Measurements from ENCODE around the gene TRPM4. TPM values are rescaled to one million over a fixed set of nuclear protein-coding genes. Genes with fewer than 3 reads are reported as not detected.
A peak's percentile ranks its signal among the peaks of the same experiment; 100 is the strongest.

TRPM4 gene
- total and polyA plus RNA-seq, 2 of the 8 experiments (the other 6 are each of a cell fraction or from before 2014, with no cell fraction given): 11.3 to 13.3 TPM

GRCh38 chr19:49145573-49146407 is 11.8 kb upstream of the TRPM4 start:
- H2AK5ac ChIP-seq (ENCODE audit: low read depth, low read length): no peak overlapping the region
- H3K27ac ChIP-seq (ENCODE audit: low read depth, low read length): no peak overlapping the region; the same call in 1 of the 2 replicates
- H2BK5ac ChIP-seq (ENCODE audit: low read depth, low read length): peak overlapping the region; percentile 83; the same call in 1 of the 2 replicates
- DNase-seq (ENCODE audit: low read depth in 1 of 2, low spot score in 2 of 2) (peak in 1 of 2 experiments; percentile 99), FAIRE-seq (no peak)
- peak overlapping the region; percentile 18 to 56 (median 32) for H3K4me3 ChIP-seq (ENCODE audit: extremely low read depth in 1 of 4, insufficient read depth in 2 of 4, low read depth in 3 of 4, low read length in 4 of 4)
- H3K79me2 ChIP-seq (ENCODE audit: control insufficient read depth in 1 of 2, insufficient read depth in 2 of 2, low read length in 2 of 2): no peaks in the 10 kb centered on the region
- peaks cover 28% of the 10 kb centered on the region for H3K23me2 ChIP-seq (ENCODE audit: low read depth, low read length)
- no peak overlapping the region for H3K14ac ChIP-seq (ENCODE audit: insufficient read length)
- peak overlapping the region; percentile 90 for H4K91ac ChIP-seq (replicated peaks; ENCODE audit: insufficient read length, low read length)
- no peaks in the 10 kb centered on the region for H3K27me3 ChIP-seq (replicated peaks in 1 of 4; ENCODE audit: control insufficient read depth in 3 of 4, extremely low read depth in 1 of 4, insufficient read depth in 3 of 4, low read length in 3 of 4)
- peak overlapping the region; percentile 88; the same call in 1 of the 2 replicates for H3K18ac ChIP-seq (ENCODE audit: extremely low read depth, low read length)
- 10% methylated on average over 20 of the region's 30 CpGs; no CpG with 5 or more reads in 1 of the 2 experiments for WGBS, 2 experiments (ENCODE audit: extremely low coverage in 1 of 2, insufficient coverage in 1 of 2, insufficient read length in 1 of 2, insufficient replicate concordance in 2 of 2, low coverage in 1 of 2, low lambda C conversion rate in 2 of 2, missing lambda C conversion rate in 1 of 2)
- peak overlapping the region; percentile 27 to 90 for H3K4me2 ChIP-seq (ENCODE audit: insufficient read depth in 1 of 2, low read depth in 2 of 2, low read length in 2 of 2)
- no peak overlapping the region for H3K9ac ChIP-seq (replicated peaks in 1 of 4; ENCODE audit: extremely low read depth in 1 of 4, low read depth in 3 of 4, low read length in 3 of 4)
- H2BK20ac ChIP-seq (ENCODE audit: low read length): peak overlapping the region; percentile 80; the same call in 1 of the 2 replicates
- peak overlapping the region; percentile 86 for H4K5ac ChIP-seq (ENCODE audit: insufficient read length, low read depth, low read length)
- ChIA-PET POLR2A (ENCODE audit: partially characterized antibody) (interaction anchor here (0.8 to 5.6 kb wide), 17 partner anchors 8 to 1355 kb away, joined by 3 to 47 read pairs (median 4); partner anchors contain the start of genes C19orf73, LIN7B and TRPM4), CTCF (ENCODE audit: partially characterized antibody) (interaction anchor here (0.6 to 6.4 kb wide), 44 partner anchors 9 to 401 kb away, joined by 3 to 99 read pairs (median 4); partner anchors contain the start of genes HRC, LIN7B and TRPM4)
- no peak overlapping the region for H2BK120ac ChIP-seq (replicated peaks; ENCODE audit: low read depth, low read length)
- no peak overlapping the region for H2AFZ ChIP-seq (ENCODE audit: low read length)
- H3K36me3 ChIP-seq (ENCODE audit: control insufficient read depth in 2 of 4, insufficient read depth in 4 of 4, low read length in 3 of 4): no peaks in the 10 kb centered on the region; a peak in 1 of 8 replicates
- peak overlapping the region; percentile 50; the same call in 1 of the 2 replicates for H2BK12ac ChIP-seq (ENCODE audit: low read depth, low read length)
- no peak overlapping the region for H3K23ac ChIP-seq (ENCODE audit: insufficient read length)
- peak overlapping the region; percentile 72; the same call in 1 of the 2 replicates for H4K8ac ChIP-seq (ENCODE audit: extremely low read depth, insufficient read depth, low read length)
- H3K79me1 ChIP-seq (ENCODE audit: low read depth, low read length): 0 out of 2 replicates have a peak, but pooled peaks cover 2% of the 10 kb centered on the region
- peak overlapping the region; percentile 73 for H3K56ac ChIP-seq (replicated peaks; ENCODE audit: insufficient read length, low read depth, low read length)
- H3K9me3 ChIP-seq (ENCODE audit: insufficient read depth in 2 of 2, low read depth in 1 of 2, low read length in 1 of 2): no peaks in the 10 kb centered on the region
- peaks cover 0 to 13% (median 8%) of the 10 kb centered on the region in 4 experiments; a peak in 6 of 7 replicates for H3K4me1 ChIP-seq (replicated peaks in 1 of 4; ENCODE audit: control insufficient read depth in 3 of 4, insufficient read depth in 4 of 4, low read length in 3 of 4)
- peak overlapping the region; percentile 89; the same call in 1 of the 2 replicates for H2BK15ac ChIP-seq (ENCODE audit: low read length)
- peak overlapping the region; percentile 9 for H3K4ac ChIP-seq (replicated peaks; ENCODE audit: insufficient read length, low read depth, low read length)
- peaks cover 0 to 6% of the 10 kb centered on the region in 2 experiments for H4K20me1 ChIP-seq (replicated peaks in 1 of 2; ENCODE audit: control insufficient read depth in 1 of 2, insufficient read depth in 2 of 2, low read length in 2 of 2)
- peak; percentile 63 for TF ChIP-seq ASH2L (IDR thresholded peaks at IDR 0.05; ENCODE audit: low read length)
- 0 out of 2 replicates have a peak, but pooled peaks have one; percentile 19 for TF ChIP-seq TAF1 (IDR thresholded peaks at IDR 0.05; ENCODE audit: low read depth, low read length)
- TF ChIP-seq KDM1A (IDR thresholded peaks at IDR 0.05; ENCODE audit: borderline replicate concordance, low read length): peak; percentile 13; the same call in 1 of the 2 replicates
- TF ChIP-seq GABPA (IDR thresholded peaks at IDR 0.05; ENCODE audit: borderline replicate concordance, insufficient read depth, low read length): no peak
- TF ChIP-seq CHD1 (IDR thresholded peaks at IDR 0.05; ENCODE audit: low read depth, low read length): peak; percentile 87
- peak; percentile 93 for TF ChIP-seq JUND (IDR thresholded peaks at IDR 0.05; ENCODE audit: low read length)
- no peak for TF ChIP-seq BRCA1 (IDR thresholded peaks at IDR 0.05; ENCODE audit: low read depth, low read length)
- TF ChIP-seq CTCF (IDR thresholded peaks at IDR 0.05; ENCODE audit: control extremely low read depth in 1 of 3, insufficient read depth in 1 of 3, low read depth in 1 of 3, low read length in 3 of 3): peak; percentile 66 to 91 (median 73)
